Activated CD4-positive, alpha-beta memory T cell treated with anti-CD3 and anti-CD28 coated beads, Interleukin-2, amount 10 ng/mL, durations not matched to agents 7 days and 5 days (primary cell): ENCODE measurements around the gene DNASE2. TPM values are rescaled to one million over a fixed set of nuclear protein-coding genes. Genes with fewer than 3 reads are reported as not detected.
A peak's percentile ranks its signal among the peaks of the same experiment; 100 is the strongest.
"Not testable (repeated sequence)": the region's sequence is repeated elsewhere in the genome, so short reads cannot be mapped to it uniquely, and the experiment has no call there.

Source experiments
- CTCF ChIA-PET: fragments of 350-600 bp; sonication (Branson Sonifier 250); formaldehyde crosslinking; loops from one replicate; lab custom pipeline; 2021; ENCODE audit warnings: antibody characterized with exemption, inconsistent platforms; lab: Charles Lee
- POLR2A ChIA-PET: fragments of 350-600 bp; sonication (Branson Sonifier 250); formaldehyde crosslinking; loops from one replicate; lab custom pipeline; 2021; ENCODE audit warnings: antibody characterized with exemption; lab: Charles Lee
- DNase-seq: peaks from one replicate; pipeline ENCODE4 v3.0.0-alpha.2; 2020
- H3K27ac Mint-ChIP-seq: one replicate; pipeline ENCODE4 v1.8.0; 2021; ENCODE audit warnings: mild to moderate bottlenecking, mixed read lengths
- H3K27me3 Mint-ChIP-seq: one replicate; pipeline ENCODE4 v1.8.0; 2021; ENCODE audit warnings: mixed read lengths
- H3K36me3 Mint-ChIP-seq: one replicate; pipeline ENCODE4 v1.8.0; 2021; ENCODE audit warnings: low read depth, mixed read lengths
- H3K4me1 Mint-ChIP-seq: one replicate; pipeline ENCODE4 v1.8.0; 2021; ENCODE audit warnings: mixed read lengths
- H3K4me3 Mint-ChIP-seq: one replicate; pipeline ENCODE4 v1.8.0; 2021; ENCODE audit warnings: mild to moderate bottlenecking, mixed read lengths
- H3K9me3 Mint-ChIP-seq: one replicate; pipeline ENCODE4 v1.8.0; 2021; ENCODE audit warnings: mixed read lengths
- total RNA-seq, 2 experiments: library from RNA; stranded (reverse); gene quantifications; one replicate each; pipeline ENCODE4 v1.2.3, GENCODE V29; 2021

The DNASE2 gene, protein sequence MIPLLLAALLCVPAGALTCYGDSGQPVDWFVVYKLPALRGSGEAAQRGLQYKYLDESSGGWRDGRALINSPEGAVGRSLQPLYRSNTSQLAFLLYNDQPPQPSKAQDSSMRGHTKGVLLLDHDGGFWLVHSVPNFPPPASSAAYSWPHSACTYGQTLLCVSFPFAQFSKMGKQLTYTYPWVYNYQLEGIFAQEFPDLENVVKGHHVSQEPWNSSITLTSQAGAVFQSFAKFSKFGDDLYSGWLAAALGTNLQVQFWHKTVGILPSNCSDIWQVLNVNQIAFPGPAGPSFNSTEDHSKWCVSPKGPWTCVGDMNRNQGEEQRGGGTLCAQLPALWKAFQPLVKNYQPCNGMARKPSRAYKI
- total RNA-seq = 10 to 100 TPM; 37.6 to 39.3 TPM

DNA sequence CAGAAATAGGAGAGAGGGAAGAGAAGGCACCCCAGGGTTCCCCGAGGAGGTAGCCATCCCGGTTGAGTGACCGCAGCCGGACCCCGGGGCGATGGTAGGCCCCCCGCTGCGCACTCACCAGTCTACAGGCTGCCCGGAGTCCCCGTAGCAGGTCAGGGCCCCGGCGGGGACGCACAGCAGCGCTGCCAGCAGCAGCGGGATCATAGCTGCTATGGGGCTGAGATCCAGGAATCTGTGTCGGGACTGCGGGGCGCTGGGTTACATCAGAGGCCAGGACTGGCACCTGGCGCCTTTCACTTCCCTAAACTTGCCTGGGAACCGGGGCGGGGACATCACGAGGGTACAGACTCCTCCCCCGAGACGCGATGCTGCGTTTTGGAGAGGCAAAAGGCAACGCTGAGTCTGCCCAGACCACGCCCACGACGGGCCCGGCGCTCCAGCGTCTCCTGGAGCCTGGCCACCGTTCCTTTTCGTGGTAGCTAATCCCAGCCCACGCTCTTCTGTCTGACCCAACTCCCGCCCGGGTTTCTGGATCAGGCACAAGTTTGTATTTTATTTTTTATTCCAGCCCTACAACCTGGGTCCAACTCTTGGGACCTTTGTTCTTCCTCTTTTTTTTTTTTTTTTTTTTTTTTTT is at the start of gene DNASE2:
Gene DNASE2 (minus strand): TSS at position 278 of the 637 bp plus-strand sequence. CDS start 74 bp downstream, at position 204.
- peaks cover 9% of the 10 kb centered on the region for H3K9me3 Mint-ChIP-seq
- ChIA-PET CTCF (interaction anchor here (2.0 to 2.8 kb wide), 5 partner anchors 8 to 180 kb away, joined by 7 to 26 read pairs (median 11); partner anchors contain the start of gene GCDH), POLR2A (interaction anchor here (0.6 to 2.9 kb wide), 9 partner anchors 10 to 158 kb away, joined by 3 to 19 read pairs (median 4); partner anchors contain the start of genes GCDH, RAD23A, TNPO2 and TRIR)
- H3K4me3 Mint-ChIP-seq = peak within 1 kb of the TSS; percentile 83
- peak within 1 kb of the TSS; percentile 83 for H3K27ac Mint-ChIP-seq
- H3K36me3 Mint-ChIP-seq = peaks cover 18% of the 10 kb centered on the region
- DNase-seq = peak; percentile 94
- H3K27me3 Mint-ChIP-seq = no peaks in the 10 kb centered on the region
- peaks cover 40% of the 10 kb centered on the region for H3K4me1 Mint-ChIP-seq

DNA sequence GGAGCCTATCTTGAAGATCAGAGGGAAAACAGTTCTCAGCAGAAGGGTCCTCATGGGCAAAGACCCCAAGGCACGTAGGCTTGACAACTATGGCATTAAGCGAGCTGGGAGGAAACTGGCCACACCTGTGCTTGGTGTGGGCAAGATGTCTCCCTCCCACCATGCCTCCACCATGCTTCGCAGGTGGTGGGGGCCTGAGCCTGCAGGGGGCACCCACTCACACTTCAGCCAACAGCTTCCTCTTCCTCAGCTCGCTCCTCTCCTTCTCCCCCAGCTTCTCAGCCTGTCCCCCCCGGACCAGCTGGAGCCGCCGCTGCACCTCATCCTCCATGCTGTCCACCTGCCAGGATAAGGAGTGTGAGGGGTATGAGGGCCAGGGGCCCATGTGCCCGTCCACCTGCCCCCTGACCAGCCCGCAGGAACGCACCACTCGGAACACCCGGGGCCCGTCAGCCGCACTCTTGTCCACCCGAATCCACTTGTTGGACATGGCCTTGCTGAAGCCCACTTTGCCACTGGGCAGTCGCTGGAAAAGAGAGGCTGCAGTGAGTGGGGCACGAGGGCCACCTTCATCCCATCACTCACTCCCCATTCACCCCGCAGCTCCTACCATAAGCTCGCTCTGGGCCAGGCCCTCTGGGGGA is 48.9 kb upstream of the DNASE2 start:
- no peak for DNase-seq
- ChIA-PET POLR2A (interaction anchor here (1.8 to 2.3 kb wide), 2 partner anchors 8 to 11 kb away, joined by 7 to 8 read pairs; partner anchors contain the start of genes CALR and SYCE2), CTCF (no interaction called here)
- Mint-ChIP-seq H3K27me3 (no peaks in the 10 kb centered on the region), H3K27ac (no peak overlapping the region), H3K4me3 (no peak overlapping the region), H3K4me1 (peaks cover 23% of the 10 kb centered on the region), H3K9me3 (no peaks in the 10 kb centered on the region), H3K36me3 (peaks cover 43% of the 10 kb centered on the region)

DNA sequence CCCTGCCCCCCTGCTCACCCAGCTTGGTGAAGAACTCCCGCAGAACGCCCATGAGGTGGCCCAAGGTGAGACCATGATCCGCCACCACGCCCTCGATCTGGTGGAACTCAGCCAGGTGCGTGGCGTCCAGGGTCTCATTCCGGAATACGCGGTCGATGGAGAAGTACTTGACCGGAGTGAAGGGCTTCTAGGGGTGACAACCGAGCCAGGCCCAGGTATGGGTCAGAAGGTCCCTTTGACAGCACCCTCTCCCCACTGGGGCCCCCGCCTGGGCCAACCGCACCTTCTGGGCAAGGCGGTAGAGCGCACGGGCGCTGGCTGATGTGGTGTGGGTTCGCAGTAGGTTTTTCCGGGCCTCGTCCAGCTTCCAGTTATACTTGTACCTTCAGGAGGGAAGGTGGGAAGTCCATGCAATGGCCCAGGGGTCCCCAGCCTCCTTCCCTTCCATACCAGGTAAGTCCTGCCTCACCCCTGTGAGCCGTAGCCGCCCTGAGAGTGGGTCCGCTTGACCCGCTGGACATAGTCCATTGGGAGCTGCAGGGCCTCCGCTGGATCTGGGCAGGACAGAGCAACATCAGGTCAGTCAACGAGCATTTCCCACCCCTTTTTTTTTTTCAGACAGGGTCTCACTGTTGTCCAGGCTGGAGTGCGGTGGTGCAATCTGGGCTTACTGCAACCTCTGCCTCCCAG is 43.5 kb upstream of the DNASE2 start:
- no peaks in the 10 kb centered on the region for H3K9me3 Mint-ChIP-seq
- CTCF ChIA-PET = interaction anchor here (0.5 kb wide), 1 partner anchor 18 kb away, joined by 3 read pairs; no protein-coding TSS in a partner anchor
- no peak overlapping the region for H3K4me3 Mint-ChIP-seq
- H3K36me3 Mint-ChIP-seq = peaks cover 58% of the 10 kb centered on the region
- POLR2A ChIA-PET = interaction anchor here (0.7 to 1.2 kb wide), 2 partner anchors 8 to 32 kb away, joined by 4 to 6 read pairs; partner anchors contain the start of genes FARSA and GADD45GIP1
- no peaks in the 10 kb centered on the region for H3K27me3 Mint-ChIP-seq
- H3K4me1 Mint-ChIP-seq = peaks cover 8% of the 10 kb centered on the region
- DNase-seq = no peak
- H3K27ac Mint-ChIP-seq = no peak overlapping the region

DNA sequence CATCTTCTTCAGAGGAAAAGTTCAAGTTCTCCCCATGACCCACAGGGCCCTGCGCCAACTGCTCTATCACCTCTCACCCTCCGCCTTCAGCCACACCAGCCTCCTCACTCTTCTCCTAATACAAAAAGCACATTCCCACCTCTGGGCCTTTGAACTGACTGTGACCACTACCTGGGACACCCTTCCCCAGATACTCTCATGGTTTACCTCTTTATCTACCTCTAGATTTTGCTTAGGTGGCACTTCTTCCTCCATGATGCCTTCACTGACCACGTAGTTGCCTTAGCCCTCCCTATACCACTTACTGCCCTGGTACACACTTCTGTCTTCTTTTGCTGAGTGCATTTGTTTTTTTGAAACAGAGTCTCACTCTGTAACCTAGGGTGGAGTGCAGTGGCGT is 41.7 kb upstream of the DNASE2 start:
- Mint-ChIP-seq H3K27me3 (no peaks in the 10 kb centered on the region), H3K36me3 (peaks cover 49% of the 10 kb centered on the region), H3K9me3 (no peaks in the 10 kb centered on the region), H3K27ac (no peak overlapping the region), H3K4me1 (peaks cover 20% of the 10 kb centered on the region), H3K4me3 (no peak overlapping the region)
- DNase-seq = no peak
- POLR2A ChIA-PET = interaction anchor here (0.8 kb wide), 1 partner anchor 10 kb away, joined by 3 read pairs; no protein-coding TSS in a partner anchor
- CTCF ChIA-PET = no interaction called here

DNA sequence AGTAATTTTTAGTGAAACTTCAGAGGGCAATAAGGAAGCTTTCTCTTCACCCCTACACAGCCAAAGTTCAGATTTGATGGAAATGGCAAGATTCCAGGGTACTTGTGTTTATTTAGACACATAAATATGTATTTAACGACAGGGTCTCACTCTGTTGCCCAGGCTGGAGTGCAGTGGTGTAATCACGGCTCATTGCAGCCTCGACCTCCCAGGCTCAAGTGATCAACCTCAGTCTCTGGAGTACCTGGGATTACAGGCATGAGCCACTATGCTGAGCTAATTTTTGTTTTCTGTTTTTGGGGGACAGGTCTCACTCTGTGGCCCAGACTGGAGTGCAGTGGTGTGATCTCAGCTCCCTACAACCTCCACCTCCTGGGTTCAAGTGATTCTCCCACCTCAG is 39.8 kb upstream of the DNASE2 start:
- DNase-seq = no peak
- Mint-ChIP-seq H3K4me3 (no peak overlapping the region), H3K9me3 (no peaks in the 10 kb centered on the region), H3K27me3 (no peaks in the 10 kb centered on the region), H3K36me3 (peaks cover 36% of the 10 kb centered on the region), H3K4me1 (peaks cover 24% of the 10 kb centered on the region), H3K27ac (peak overlapping the region; percentile 30)
- CTCF ChIA-PET = interaction anchor here (1.4 kb wide), 1 partner anchor 44 kb away, joined by 4 read pairs; no protein-coding TSS in a partner anchor
- POLR2A ChIA-PET = interaction anchor here (1.6 to 2.8 kb wide), 4 partner anchors 12 to 36 kb away, joined by 3 to 15 read pairs (median 10); partner anchors contain the start of genes FARSA and GCDH

DNA sequence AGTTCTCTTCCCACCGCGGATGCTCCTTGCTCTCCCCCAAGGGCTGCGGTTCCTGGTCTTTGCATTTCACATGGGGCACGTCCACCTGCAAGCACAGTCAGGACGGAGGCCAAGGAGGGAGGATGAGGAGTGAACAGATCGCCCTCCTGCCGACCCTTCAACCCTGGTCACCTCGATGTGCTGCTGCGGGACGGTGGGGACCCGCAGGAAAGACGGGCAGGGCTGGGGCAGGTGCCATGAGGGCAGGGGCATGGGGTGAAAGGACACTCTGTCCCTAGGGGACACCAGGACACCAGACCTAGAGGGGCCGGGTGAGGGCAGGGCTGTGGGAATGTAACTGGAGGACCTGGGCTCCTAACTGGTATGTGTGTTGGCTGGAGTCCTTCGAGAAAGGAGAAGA is 37.0 kb upstream of the DNASE2 start:
- DNase-seq = no peak
- H3K4me1 Mint-ChIP-seq = peaks cover 45% of the 10 kb centered on the region
- peak overlapping the region; percentile 78 for H3K27ac Mint-ChIP-seq
- no peaks in the 10 kb centered on the region for H3K9me3 Mint-ChIP-seq
- H3K4me3 Mint-ChIP-seq = peak overlapping the region; percentile 17
- POLR2A ChIA-PET = interaction anchor here (0.6 kb wide), 1 partner anchor 127 kb away, joined by 3 read pairs; the partner anchor contains the start of gene JUNB
- H3K36me3 Mint-ChIP-seq = peaks cover 16% of the 10 kb centered on the region
- no peaks in the 10 kb centered on the region for H3K27me3 Mint-ChIP-seq
- CTCF ChIA-PET = interaction anchor here (0.7 to 1.2 kb wide), 2 partner anchors 14 to 19 kb away, joined by 3 read pairs; no protein-coding TSS in a partner anchor

DNA sequence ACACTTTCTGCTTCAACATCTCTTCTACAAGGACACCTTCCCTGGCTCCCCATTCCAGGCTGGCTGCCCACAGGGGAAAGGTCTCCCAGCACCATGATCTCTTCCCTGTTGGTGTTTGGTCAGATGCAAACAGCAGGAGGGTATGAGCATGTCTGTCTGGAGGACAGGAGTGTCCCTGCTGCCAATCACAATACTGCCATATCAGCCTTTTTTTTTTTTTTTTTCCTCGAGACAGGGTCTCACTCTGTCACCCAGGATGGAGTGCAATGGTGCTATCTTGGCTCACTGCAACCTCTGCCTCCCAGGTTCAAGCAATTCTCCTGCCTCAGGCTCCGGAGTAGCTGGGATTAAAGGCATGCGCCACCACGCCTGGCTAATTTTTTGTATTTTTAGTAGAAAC is 34.6 kb upstream of the DNASE2 start:
- not testable (repeated sequence) for H3K36me3 Mint-ChIP-seq, H3K9me3 Mint-ChIP-seq, H3K27me3 Mint-ChIP-seq, DNase-seq, H3K4me3 Mint-ChIP-seq
- Mint-ChIP-seq H3K27ac (peak overlapping the region; percentile 24), H3K4me1 (peaks cover 45% of the 10 kb centered on the region)
- ChIA-PET CTCF (interaction anchor here (2.7 kb wide), 1 partner anchor 31 kb away, joined by 16 read pairs; no protein-coding TSS in a partner anchor), POLR2A (interaction anchor here (1.0 to 5.8 kb wide), 3 partner anchors 17 to 30 kb away, joined by 5 to 37 read pairs (median 8); partner anchors contain the start of genes CALR and FARSA)

DNA sequence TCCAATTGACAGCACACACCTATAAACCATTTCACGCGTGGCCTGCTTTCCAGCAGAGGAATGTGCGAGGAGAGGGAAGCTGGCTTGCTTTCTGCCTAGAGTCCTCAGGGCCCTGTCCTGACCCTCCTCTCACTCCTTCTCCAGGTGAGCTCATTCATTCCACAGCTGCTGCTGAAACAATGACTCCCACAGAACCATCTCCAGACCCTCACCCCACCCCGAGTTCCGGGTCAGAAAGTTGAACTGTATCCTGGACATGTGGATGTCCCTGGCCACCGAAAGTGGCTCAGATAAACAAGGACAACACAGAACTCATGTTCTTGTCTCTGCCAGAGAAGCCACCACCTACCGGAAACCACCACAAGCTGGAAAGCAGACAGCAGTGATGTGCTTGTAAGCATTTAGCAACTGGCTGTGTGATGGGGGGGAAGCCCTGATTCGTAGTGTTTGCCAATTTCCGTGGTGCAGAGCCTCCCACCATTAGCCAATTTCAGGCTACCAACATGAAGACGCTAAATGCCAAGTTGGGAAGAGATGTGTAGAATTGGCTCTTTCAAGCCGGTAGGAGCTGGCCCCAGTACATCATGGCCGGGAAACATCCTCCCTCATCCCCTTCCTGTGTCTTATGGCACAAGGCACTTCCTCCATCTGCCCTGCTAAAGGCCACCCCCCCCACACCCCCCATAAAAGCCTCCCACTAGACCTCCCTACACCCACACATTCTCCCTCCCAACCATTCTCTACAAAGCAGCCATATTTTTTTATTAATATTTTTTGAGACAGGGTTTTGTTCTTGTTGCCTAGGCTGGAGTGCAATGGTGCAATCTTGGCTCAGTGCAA is 32.8 kb upstream of the DNASE2 start:
- Mint-ChIP-seq H3K36me3 (peaks cover 3% of the 10 kb centered on the region), H3K27ac (peak overlapping the region; percentile 95), H3K4me1 (peaks cover 36% of the 10 kb centered on the region), H3K4me3 (peak overlapping the region; percentile 44), H3K9me3 (no peaks in the 10 kb centered on the region), H3K27me3 (no peaks in the 10 kb centered on the region)
- peak; percentile 73 for DNase-seq
- CTCF ChIA-PET = interaction anchor here (0.6 to 2.7 kb wide), 5 partner anchors 14 to 191 kb away, joined by 3 to 16 read pairs (median 7); partner anchors contain the start of gene GCDH
- POLR2A ChIA-PET = interaction anchor here (0.7 to 5.8 kb wide), 13 partner anchors 10 to 191 kb away, joined by 3 to 37 read pairs (median 4); partner anchors contain the start of genes CALR, FARSA, GADD45GIP1 and GCDH

DNA sequence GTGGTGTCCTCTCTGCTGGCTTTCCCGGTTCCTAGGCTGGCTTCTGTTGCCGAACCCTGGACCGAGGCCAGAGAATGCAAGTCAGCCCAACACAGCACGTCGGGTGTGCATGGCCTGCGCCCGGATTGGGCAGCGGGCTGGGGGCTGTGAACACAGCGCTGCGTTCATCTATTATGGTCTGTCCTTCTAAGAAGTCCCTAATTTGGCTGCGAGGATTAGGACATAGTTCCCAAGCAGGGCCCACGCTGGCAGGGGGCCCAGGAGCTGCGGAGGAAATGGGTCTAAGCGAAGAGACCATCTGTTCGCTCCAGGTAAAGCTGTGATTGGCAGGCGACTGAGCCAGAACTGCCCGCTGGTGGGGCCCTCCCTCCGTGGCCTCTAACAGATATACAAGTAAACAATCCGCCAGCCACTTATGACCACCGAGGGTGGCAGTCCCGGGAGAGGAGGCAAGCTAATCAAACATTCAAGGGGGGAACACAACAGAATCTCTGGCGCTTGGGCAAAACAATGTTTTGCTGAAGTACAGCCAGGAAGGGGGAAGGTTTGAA is 31.8 kb upstream of the DNASE2 start:
- Mint-ChIP-seq H3K36me3 (no peaks in the 10 kb centered on the region), H3K4me3 (no peak overlapping the region), H3K9me3 (no peaks in the 10 kb centered on the region), H3K27me3 (no peaks in the 10 kb centered on the region), H3K27ac (no peak overlapping the region), H3K4me1 (peaks cover 30% of the 10 kb centered on the region)
- POLR2A ChIA-PET = interaction anchor here (1.2 to 5.8 kb wide), 9 partner anchors 9 to 53 kb away, joined by 3 to 37 read pairs (median 6); partner anchors contain the start of genes CALR, FARSA, GADD45GIP1 and GCDH
- no peak for DNase-seq
- CTCF ChIA-PET = interaction anchor here (0.6 to 2.7 kb wide), 7 partner anchors 15 to 190 kb away, joined by 3 to 16 read pairs (median 3); partner anchors contain the start of gene GCDH

DNA sequence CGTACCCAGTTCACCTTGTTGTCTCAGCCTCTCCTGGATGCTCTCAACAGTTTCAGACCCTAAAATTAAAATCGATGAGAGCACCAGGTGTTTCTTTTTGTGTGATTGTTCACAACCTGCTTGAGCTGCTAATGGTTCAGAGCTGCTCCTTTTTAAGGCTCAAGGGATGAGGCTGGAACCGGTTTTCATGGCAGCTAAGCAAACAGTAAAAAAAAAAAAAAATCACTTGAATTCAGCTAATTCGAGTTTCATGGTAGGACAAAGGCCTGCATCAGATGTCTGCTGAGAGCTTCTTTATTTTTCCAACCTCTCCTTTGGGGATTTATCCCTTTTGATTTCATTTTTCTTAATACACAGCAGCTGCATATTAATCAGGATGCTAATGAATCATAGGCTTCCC is 31.3 kb upstream of the DNASE2 start:
- Mint-ChIP-seq H3K36me3 (no peaks in the 10 kb centered on the region), H3K4me1 (peaks cover 30% of the 10 kb centered on the region), H3K27me3 (no peaks in the 10 kb centered on the region), H3K27ac (no peak overlapping the region), H3K4me3 (no peak overlapping the region), H3K9me3 (no peaks in the 10 kb centered on the region)
- DNase-seq = no peak
- CTCF ChIA-PET = interaction anchor here (1.0 to 1.5 kb wide), 3 partner anchors 15 to 152 kb away, joined by 3 read pairs; no protein-coding TSS in a partner anchor
- POLR2A ChIA-PET = interaction anchor here (0.9 to 5.8 kb wide), 3 partner anchors 20 to 26 kb away, joined by 3 to 37 read pairs (median 16); partner anchors contain the start of genes CALR, FARSA and GCDH
